HCT116 (cell line): ENCODE measurements around the gene TAPBPL.
"Not testable (repeated sequence)": the region's sequence is repeated elsewhere in the genome, so short reads cannot be mapped to it uniquely, and the experiment has no call there.

Source experiments
- EZH2 ChIP-seq: fragments of 200-600 bp; sonication (generic); IDR thresholded peaks from 2 replicates; pipeline ENCODE4 v1.6.1; 2017; ENCODE audit warnings: antibody characterized with exemption, mixed run types
- EZH2phosphoT487 ChIP-seq: fragments of 200-600 bp; IDR thresholded peaks from 2 replicates; pipeline ENCODE4 v1.6.1; 2018; ENCODE audit warnings: antibody characterized with exemption, borderline replicate concordance
- POLR2A ChIP-seq: IDR thresholded peaks from 2 replicates; pipeline ENCODE4 v1.7.0; 2011; ENCODE audit warnings: borderline replicate concordance; ENCODE audit not compliant: insufficient read depth, insufficient read length; ENCODE audit errors: extremely low read depth
- RAD21 ChIP-seq: IDR thresholded peaks from 2 replicates; pipeline ENCODE4 v1.6.1; 2012; ENCODE audit warnings: low read depth, mild to moderate bottlenecking

GRCh38 chr12:6477601-6478377, 25.9 kb downstream of the TAPBPL start:
- not testable (repeated sequence) for TF ChIP-seq EZH2phosphoT487, POLR2A, EZH2, RAD21
